K562 (cell line): ENCODE data around the gene RASD1. TPM values are rescaled to one million over a fixed set of nuclear protein-coding genes. Genes with fewer than 3 reads are reported as not detected.

Source experiments
- ATAC-seq: fragments of 200-7000 bp; cut with Tn5 transposase; 3 replicates; pipeline ENCODE4 v1.9.1; 2020; ENCODE audit warnings: moderate library complexity
- BruUV-seq: library from RNA; stranded (reverse); fragments of 400-500 nt; replicated peaks from 2 replicates; lab custom pipeline; 2021; lab: Mats Ljungman, UMichigan
- CTCF ChIA-PET: fragments of 300-600 bp; formaldehyde crosslinking; extraction: SDS; loops from one replicate; lab custom pipeline; 2021; ENCODE audit warnings: low intra/inter-chr PET ratio; lab: Yijun Ruan, JAX
- POLR2A ChIA-PET: fragments of 300-600, 350-650 bp; sonication (Branson Sonifier 250); formaldehyde crosslinking; extraction: SDS; loops from one replicate; lab custom pipeline; 2021; ENCODE audit warnings: antibody characterized with exemption, inconsistent platforms; lab: Yijun Ruan, JAX
- DNase-seq, 4 experiments: peaks; one replicate each; pipeline versions ENCODE4 v3.0.0 to v3.0.0-alpha.2; 2011 to 2018; ENCODE audit warnings: low spot score in 3 of 4, mixed read lengths in 3 of 4; ENCODE audit errors: extremely low read depth in 1 of 4
- FAIRE-seq: peaks from 2 replicates; lab custom pipeline; 2011; peaks lifted over from hg19 to GRCh38; lab: Jason Lieb, UNC
- H2AFZ ChIP-seq: 2 replicates; pipeline ENCODE4 v1.6.0; 2011; ENCODE audit warnings: low read depth, low read length, control low read depth, inconsistent platforms
- H3K27ac ChIP-seq: fragments of 200-600 bp; 3 replicates; pipeline ENCODE4 v1.8.0; 2011; ENCODE audit warnings: low read depth, mild to moderate bottlenecking, control low read depth, inconsistent platforms, low read length, moderate library complexity, mixed read lengths; ENCODE audit errors: extremely low read depth
- H3K27me3 ChIP-seq, 2 experiments: fragments of 300-600 bp in 1 of 2; 2 replicates in 1 of 2; 3 replicates in 1 of 2; pipeline versions ENCODE4 v1.6.0 to v1.8.0; 2011; ENCODE audit warnings: inconsistent platforms in 2 of 2, low read length in 2 of 2, mild to moderate bottlenecking in 1 of 2, mixed read lengths in 1 of 2, moderate library complexity in 1 of 2; ENCODE audit not compliant: control insufficient read depth in 2 of 2, insufficient read depth in 2 of 2
- H3K36me3 ChIP-seq: fragments of 300-600 bp; 3 replicates; pipeline ENCODE4 v1.8.0; 2011; ENCODE audit warnings: mild to moderate bottlenecking, low read length, inconsistent platforms; ENCODE audit not compliant: control insufficient read depth, insufficient read depth
- H3K4me1 ChIP-seq, 2 experiments: fragments of 200-600 bp in 1 of 2; replicated peaks in 1 of 2; 2 replicates in 1 of 2; 3 replicates in 1 of 2; pipeline versions ENCODE4 v1.5.1 to v1.8.0; 2011; ENCODE audit warnings: inconsistent platforms in 2 of 2, low read length in 2 of 2, mild to moderate bottlenecking in 1 of 2, mixed read lengths in 1 of 2, moderate library complexity in 1 of 2; ENCODE audit not compliant: control insufficient read depth in 2 of 2, insufficient read depth in 2 of 2
- H3K4me2 ChIP-seq: 2 replicates; pipeline ENCODE4 v1.6.1; 2011; ENCODE audit warnings: low read length, control low read depth, inconsistent platforms, mixed read lengths; ENCODE audit not compliant: insufficient read depth
- H3K4me3 ChIP-seq: fragments of 200-600 bp; sonication (generic), shearing (Covaris generic); 2 replicates; pipeline ENCODE4 v1.5.1; 2016; ENCODE audit warnings: control low read depth, inconsistent platforms
- H3K79me2 ChIP-seq: fragments of 200-600 bp; 3 replicates; pipeline ENCODE4 v1.8.0; 2011; ENCODE audit warnings: low read length, inconsistent platforms; ENCODE audit not compliant: control insufficient read depth, insufficient read depth
- H3K9ac ChIP-seq, 2 experiments: 2 replicates each; pipeline versions ENCODE4 v1.6.0 to v1.6.1; 2011; ENCODE audit warnings: low read depth in 2 of 2, low read length in 2 of 2, control low read depth in 1 of 2, inconsistent platforms in 1 of 2, mild to moderate bottlenecking in 1 of 2, mixed read lengths in 1 of 2; ENCODE audit not compliant: insufficient read depth in 1 of 2
- H3K9me1 ChIP-seq: one replicate; pipeline ENCODE4 v1.6.0; 2011; ENCODE audit warnings: inconsistent platforms, mild to moderate bottlenecking, low read length, moderate library complexity; ENCODE audit not compliant: control insufficient read depth, insufficient read depth
- H3K9me3 ChIP-seq: replicated peaks from 2 replicates; pipeline ENCODE4 v1.5.1; 2011; ENCODE audit warnings: low read depth, low read length, inconsistent platforms; ENCODE audit not compliant: control insufficient read depth, insufficient read depth
- H4K20me1 ChIP-seq: replicated peaks from 2 replicates; pipeline ENCODE4 v1.6.1; 2011; ENCODE audit warnings: low read length, inconsistent platforms, mixed read lengths; ENCODE audit not compliant: control insufficient read depth, insufficient read depth
- ARID4B ChIP-seq: sonication (generic); formaldehyde crosslinking; IDR thresholded peaks from 2 replicates; pipeline ENCODE4 v1.8.0; 2022; ENCODE audit warnings: mild to moderate bottlenecking, missing genetic modification reagents
- E2F8 ChIP-seq: fragments of 450-650 bp; IDR thresholded peaks from 2 replicates; pipeline ENCODE4 v1.7.1; 2018; ENCODE audit warnings: mild to moderate bottlenecking, low read depth; ENCODE audit not compliant: partially characterized antibody
- ETV5 ChIP-seq: sonication (generic); formaldehyde crosslinking; IDR thresholded peaks from 2 replicates; pipeline ENCODE4 v1.4.0; 2020; ENCODE audit warnings: low read depth, mild to moderate bottlenecking, missing genetic modification reagents
- PML ChIP-seq: IDR thresholded peaks from 2 replicates; pipeline ENCODE4 v1.6.1; 2012; ENCODE audit warnings: low read length, inconsistent platforms
- REST ChIP-seq, 2 experiments: fragments of 450-650 bp; formaldehyde crosslinking in 1 of 2; IDR thresholded peaks; 2 replicates each; pipeline versions ENCODE4 v1.4.0 to v1.6.1; 2014 to 2020; ENCODE audit warnings: mild to moderate bottlenecking in 2 of 2, borderline replicate concordance in 1 of 2, low read depth in 1 of 2
- WGBS: fragments of 100-300 bp; shearing (Covaris generic); methylation state at CpG from one replicate; pipeline ENCODE4 v1.1.6; 2016; ENCODE audit warnings: low coverage, mixed read lengths; ENCODE audit not compliant: insufficient coverage; ENCODE audit errors: missing lambda C conversion rate; 5-methylcytosine and 5-hydroxymethylcytosine counted together
- in situ Hi-C: fragments of 300-500 bp; cut with MboI; formaldehyde crosslinking; loops from 4 replicates; pipeline ENCODE4 v1.15.0; 2018; ENCODE audit warnings: inconsistent platforms, mixed read lengths
- intact Hi-C: fragments of 100-400 bp; cut with micrococcal nuclease; formaldehyde crosslinking; loops from 2 replicates; pipeline ENCODE4 v1.14.2; 2022
- polyA plus RNA-seq, 8 experiments: library from polyadenylated mRNA; depleted of rRNA in 4 of 8; stranded (reverse) in 5 of 8; unstranded in 3 of 8; fragments of >200 nt; fragmentation: Nextera tagmentation in 2 of 8; fragmentation: Illumina TruSeq in 1 of 8; extraction: Ambion mirVana in 2 of 8; extraction: Trizol in 1 of 8; gene quantifications; 2 replicates each; pipeline versions ENCODE4 v1.2.1 to v1.2.3, GENCODE V29; 2011 to 2014; ENCODE audit warnings: inconsistent platforms in 1 of 8, missing spikeins in 1 of 8
- total RNA-seq, 7 experiments: library from RNA; depleted of rRNA in 6 of 7; stranded (reverse); fragments of >200 nt in 6 of 7; fragmentation: Illumina TruSeq in 2 of 7; extraction: Trizol in 2 of 7; gene quantifications; 2 replicates each; pipeline versions ENCODE4 v1.2.1 to v1.2.3, GENCODE V29; 2011 to 2021; ENCODE audit warnings: low replicate concordance in 1 of 7

RASD1 gene
- total and polyA plus RNA-seq, 9 of the 15 experiments (the other 6 are each of a cell fraction or from before 2014, with no cell fraction given) = 0.11 TPM; not detected in 8

- Histone ChIP-seq H3K36me3 (peaks cover 57% of the 10 kb centered on the region), H3K9me1 (peaks cover 2% of the 10 kb centered on the region), H2AFZ (no peak overlapping the region), H3K4me3 (no peak overlapping the region), H3K27ac (no peak overlapping the region), H3K9ac (no peak overlapping the region; a peak in 1 of 4 replicates), H3K4me1 (peaks cover 5 to 7% of the 10 kb centered on the region in 2 experiments; a peak in 4 of 5 replicates)
- no peak for DNase-seq
- POLR2A ChIA-PET = interaction anchor here (1.4 kb wide), 1 partner anchor 9 kb away, joined by 5 read pairs; no protein-coding TSS in a partner anchor
- TF ChIP-seq PML (no peak), E2F8 (no peak), ETV5 (no peak), ARID4B (no peak), REST (IDR thresholded peaks at IDR 0.05; ENCODE audit: borderline replicate concordance) (no peak), REST (CRISPR knock-in tag; IDR thresholded peaks at IDR 0.05; ENCODE audit: low read depth) (no peak)
- TF ChIP-seq, all 486 proteins: peak for 0
- no TSS peak for BruUV-seq
- WGBS = 80% methylated on average over 4 of the region's 6 CpGs
- intact Hi-C loops = no loop called here
- no peak for FAIRE-seq
- Histone ChIP-seq H3K4me2 (no peak overlapping the region), H3K9me3 (no peaks in the 10 kb centered on the region), H3K79me2 (peaks cover 85% of the 10 kb centered on the region), H3K27me3 (no peaks in the 10 kb centered on the region; a peak in 1 of 5 replicates), H4K20me1 (no peaks in the 10 kb centered on the region; the same call in 1 of the 2 replicates)
- in situ Hi-C loops = no loop called here
- CTCF ChIA-PET = no interaction called here
- ATAC-seq = no peak
These were observed 15.5 kb downstream of the RASD1 start for GRCh38 chr17:17480593-17481148.
